Measurements from ENCODE around the gene CHD5.

CHD5 gene

GRCh38 chr1:6095511-6096242, 84.4 kb downstream of the CHD5 start:
- Histone ChIP-seq H3K79me1 (replicated peaks; ENCODE audit: low read length, poor library complexity, severe bottlenecking) (no peaks in the 10 kb centered on the region), H4K91ac (ENCODE audit: low read length) (no peak overlapping the region), H3K14ac (ENCODE audit: low read length in 2 of 2) (no peak overlapping the region), H3K36me3 (ENCODE audit: control insufficient read depth in 1 of 2, insufficient read depth in 2 of 2, low read depth in 1 of 2, low read length in 2 of 2) (no peaks in the 10 kb centered on the region), H2BK5ac (ENCODE audit: low read depth, low read length, poor library complexity, severe bottlenecking) (no peak overlapping the region), H3K18ac (ENCODE audit: low read depth in 1 of 2, low read length in 2 of 2) (no peak overlapping the region), H2BK120ac (ENCODE audit: low read depth, low read length) (no peak overlapping the region), H4K8ac (ENCODE audit: low read length) (no peak overlapping the region), H3K27ac (ENCODE audit: low read length, poor library complexity, severe bottlenecking) (no peak overlapping the region), H3K4me3 (ENCODE audit: insufficient read depth in 1 of 2, low read depth in 1 of 2, low read length in 2 of 2) (no peak overlapping the region), H3K9me3 (ENCODE audit: control insufficient read depth, low read length) (no peaks in the 10 kb centered on the region), H3K9ac (ENCODE audit: low read length) (no peak overlapping the region), H3K4ac (ENCODE audit: low read depth in 1 of 2, low read length in 2 of 2) (no peak overlapping the region), H2AK5ac (ENCODE audit: low read length, severe bottlenecking) (no peak overlapping the region), H2BK12ac (ENCODE audit: low read length in 2 of 2) (no peak overlapping the region), H3K4me1 (ENCODE audit: control insufficient read depth, insufficient read depth, low read depth, low read length) (no peaks in the 10 kb centered on the region), H3K4me2 (ENCODE audit: low read length, poor library complexity, severe bottlenecking) (no peak overlapping the region), H2BK15ac (ENCODE audit: low read depth, poor library complexity, severe bottlenecking) (no peak overlapping the region), H3K23ac (ENCODE audit: low read length in 2 of 2) (no peak overlapping the region), H2AFZ (ENCODE audit: low read depth, low read length) (no peak overlapping the region), H3K27me3 (ENCODE audit: control insufficient read depth in 1 of 2, insufficient read depth in 1 of 2, low read length in 2 of 2) (peaks cover 8 to 26% of the 10 kb centered on the region in 2 experiments)
- DNase-seq: no peak
- WGBS: 78% methylated on average over 10 of the region's 13 CpGs

GRCh38 chr1:6094801-6095505, 85.2 kb downstream of the CHD5 start:
- Histone ChIP-seq H4K91ac (ENCODE audit: low read length) (no peak overlapping the region), H2BK12ac (ENCODE audit: low read length in 2 of 2) (no peak overlapping the region), H3K27me3 (ENCODE audit: control insufficient read depth in 1 of 2, insufficient read depth in 1 of 2, low read length in 2 of 2) (peaks cover 8 to 23% of the 10 kb centered on the region in 2 experiments), H4K8ac (ENCODE audit: low read length) (no peak overlapping the region), H3K23ac (ENCODE audit: low read length in 2 of 2) (no peak overlapping the region), H2AK5ac (ENCODE audit: low read length, severe bottlenecking) (no peak overlapping the region), H3K36me3 (ENCODE audit: control insufficient read depth in 1 of 2, insufficient read depth in 2 of 2, low read depth in 1 of 2, low read length in 2 of 2) (no peaks in the 10 kb centered on the region), H3K27ac (ENCODE audit: low read length, poor library complexity, severe bottlenecking) (no peak overlapping the region), H2BK120ac (ENCODE audit: low read depth, low read length) (no peak overlapping the region), H2BK5ac (ENCODE audit: low read depth, low read length, poor library complexity, severe bottlenecking) (no peak overlapping the region), H3K14ac (ENCODE audit: low read length in 2 of 2) (no peak overlapping the region), H3K9me3 (ENCODE audit: control insufficient read depth, low read length) (no peaks in the 10 kb centered on the region), H3K79me1 (replicated peaks; ENCODE audit: low read length, poor library complexity, severe bottlenecking) (no peaks in the 10 kb centered on the region), H3K9ac (ENCODE audit: low read length) (no peak overlapping the region), H3K4ac (ENCODE audit: low read depth in 1 of 2, low read length in 2 of 2) (no peak overlapping the region), H3K4me2 (ENCODE audit: low read length, poor library complexity, severe bottlenecking) (no peak overlapping the region), H3K4me3 (ENCODE audit: insufficient read depth in 1 of 2, low read depth in 1 of 2, low read length in 2 of 2) (no peak overlapping the region), H2AFZ (ENCODE audit: low read depth, low read length) (no peak overlapping the region), H2BK15ac (ENCODE audit: low read depth, poor library complexity, severe bottlenecking) (no peak overlapping the region), H3K4me1 (ENCODE audit: control insufficient read depth, insufficient read depth, low read depth, low read length) (no peaks in the 10 kb centered on the region), H3K18ac (ENCODE audit: low read depth in 1 of 2, low read length in 2 of 2) (no peak overlapping the region)
- no peak for DNase-seq
- WGBS: 81% methylated on average over 21 of the region's 21 CpGs

DNA sequence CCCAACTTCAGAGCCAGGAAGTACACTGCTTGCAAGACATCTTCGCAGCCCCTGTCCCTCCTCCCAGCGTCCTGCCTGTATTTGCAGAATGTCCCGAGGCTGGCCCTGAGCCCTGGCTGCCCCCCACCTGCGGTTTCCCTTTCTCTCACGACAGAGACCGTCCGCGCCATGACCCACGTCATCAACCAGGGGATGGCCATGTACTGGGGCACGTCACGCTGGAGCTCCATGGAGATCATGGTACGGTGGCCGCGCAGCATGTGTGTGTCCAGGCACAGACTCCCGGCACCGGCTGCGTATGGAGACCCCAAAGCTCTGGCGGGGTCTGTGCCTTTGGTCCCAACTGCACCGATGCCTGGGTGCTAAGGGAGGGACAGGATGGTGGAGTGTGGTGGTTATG, 85.9 kb downstream of the CHD5 start:
- Histone ChIP-seq H3K18ac (ENCODE audit: low read depth in 1 of 2, low read length in 2 of 2) (no peak overlapping the region), H3K9ac (ENCODE audit: low read length) (no peak overlapping the region), H3K27me3 (ENCODE audit: control insufficient read depth in 1 of 2, insufficient read depth in 1 of 2, low read length in 2 of 2) (peaks cover 8 to 23% of the 10 kb centered on the region in 2 experiments), H3K27ac (ENCODE audit: low read length, poor library complexity, severe bottlenecking) (no peak overlapping the region), H3K4me1 (ENCODE audit: control insufficient read depth, insufficient read depth, low read depth, low read length) (no peaks in the 10 kb centered on the region), H2BK12ac (ENCODE audit: low read length in 2 of 2) (no peak overlapping the region), H4K8ac (ENCODE audit: low read length) (no peak overlapping the region), H3K4me2 (ENCODE audit: low read length, poor library complexity, severe bottlenecking) (no peak overlapping the region), H4K91ac (ENCODE audit: low read length) (no peak overlapping the region), H3K4me3 (ENCODE audit: insufficient read depth in 1 of 2, low read depth in 1 of 2, low read length in 2 of 2) (no peak overlapping the region), H2BK15ac (ENCODE audit: low read depth, poor library complexity, severe bottlenecking) (no peak overlapping the region), H3K9me3 (ENCODE audit: control insufficient read depth, low read length) (no peaks in the 10 kb centered on the region), H2AFZ (ENCODE audit: low read depth, low read length) (no peak overlapping the region), H3K4ac (ENCODE audit: low read depth in 1 of 2, low read length in 2 of 2) (no peak overlapping the region), H3K36me3 (ENCODE audit: control insufficient read depth in 1 of 2, insufficient read depth in 2 of 2, low read depth in 1 of 2, low read length in 2 of 2) (no peaks in the 10 kb centered on the region), H3K79me1 (replicated peaks; ENCODE audit: low read length, poor library complexity, severe bottlenecking) (no peaks in the 10 kb centered on the region), H3K14ac (ENCODE audit: low read length in 2 of 2) (no peak overlapping the region), H2AK5ac (ENCODE audit: low read length, severe bottlenecking) (no peak overlapping the region), H2BK120ac (ENCODE audit: low read depth, low read length) (no peak overlapping the region), H2BK5ac (ENCODE audit: low read depth, low read length, poor library complexity, severe bottlenecking) (no peak overlapping the region), H3K23ac (ENCODE audit: low read length in 2 of 2) (no peak overlapping the region)
- WGBS: 94% methylated on average over 19 of the region's 19 CpGs
- DNase-seq: no peak

DNA sequence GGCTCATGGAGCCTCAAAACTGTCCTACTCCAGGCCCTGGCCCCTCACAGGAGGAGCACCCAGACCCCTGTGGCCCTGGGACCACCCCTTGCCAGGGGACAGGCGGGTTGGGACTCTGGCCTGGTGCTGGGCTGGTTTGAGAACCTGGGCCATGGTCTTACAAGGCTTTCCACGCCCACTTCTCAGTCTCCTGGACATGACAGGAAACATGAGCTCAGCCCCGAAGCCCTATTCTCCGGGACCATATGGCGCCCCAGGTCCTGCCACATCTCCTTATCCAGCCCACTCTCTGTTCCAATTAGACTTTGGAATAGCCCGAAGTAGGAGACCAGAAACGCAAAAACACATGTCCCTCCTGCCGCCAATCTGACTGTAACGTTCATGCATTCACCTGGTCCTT, 86.5 kb downstream of the CHD5 start:
- H4K8ac ChIP-seq (ENCODE audit: low read length): no peak overlapping the region
- no peak overlapping the region for H3K9ac ChIP-seq (ENCODE audit: low read length)
- no peak overlapping the region for H3K14ac ChIP-seq (ENCODE audit: low read length in 2 of 2)
- WGBS: 82% methylated on average over 9 of the region's 9 CpGs
- H3K27me3 ChIP-seq (ENCODE audit: control insufficient read depth in 1 of 2, insufficient read depth in 1 of 2, low read length in 2 of 2): peaks cover 8 to 23% of the 10 kb centered on the region in 2 experiments
- H3K4ac ChIP-seq (ENCODE audit: low read depth in 1 of 2, low read length in 2 of 2): no peak overlapping the region
- no peak overlapping the region for H4K91ac ChIP-seq (ENCODE audit: low read length)
- H3K4me2 ChIP-seq (ENCODE audit: low read length, poor library complexity, severe bottlenecking): no peak overlapping the region
- H2BK15ac ChIP-seq (ENCODE audit: low read depth, poor library complexity, severe bottlenecking): no peak overlapping the region
- H3K36me3 ChIP-seq (ENCODE audit: control insufficient read depth in 1 of 2, insufficient read depth in 2 of 2, low read depth in 1 of 2, low read length in 2 of 2): no peaks in the 10 kb centered on the region
- H2AK5ac ChIP-seq (ENCODE audit: low read length, severe bottlenecking): no peak overlapping the region
- H3K4me3 ChIP-seq (ENCODE audit: insufficient read depth in 1 of 2, low read depth in 1 of 2, low read length in 2 of 2): no peak overlapping the region
- peaks cover 1% of the 10 kb centered on the region for H3K4me1 ChIP-seq (ENCODE audit: control insufficient read depth, insufficient read depth, low read depth, low read length)
- no peak overlapping the region for H2BK120ac ChIP-seq (ENCODE audit: low read depth, low read length)
- DNase-seq: no peak
- H3K79me1 ChIP-seq (replicated peaks; ENCODE audit: low read length, poor library complexity, severe bottlenecking): no peaks in the 10 kb centered on the region
- no peak overlapping the region for H3K27ac ChIP-seq (ENCODE audit: low read length, poor library complexity, severe bottlenecking)
- H3K9me3 ChIP-seq (ENCODE audit: control insufficient read depth, low read length): no peaks in the 10 kb centered on the region
- no peak overlapping the region for H3K18ac ChIP-seq (ENCODE audit: low read depth in 1 of 2, low read length in 2 of 2)
- H2BK12ac ChIP-seq (ENCODE audit: low read length in 2 of 2): no peak overlapping the region
- H2BK5ac ChIP-seq (ENCODE audit: low read depth, low read length, poor library complexity, severe bottlenecking): no peak overlapping the region
- H3K23ac ChIP-seq (ENCODE audit: low read length in 2 of 2): no peak overlapping the region
- H2AFZ ChIP-seq (ENCODE audit: low read depth, low read length): no peak overlapping the region
